ENCODE measurements around the gene GPNMB.

GRCh38 chr7:23247046-23247602 is 549 bp downstream of the GPNMB start:
- TF ChIP-seq CTCF (IDR thresholded peaks at IDR 0.05) = no peak
- no peak for TF ChIP-seq POLR2A (IDR thresholded peaks at IDR 0.05)
- TF ChIP-seq EP300 (IDR thresholded peaks at IDR 0.05) = no peak

Data from tibial nerve (tissue), 4 donors.